GM12801 (cell line): ENCODE data around the gene CD2.

Experiments used
- TF ChIP-seq, protein P1 (sequence below): IDR thresholded peaks from one replicate; pipeline ENCODE4 v1.5.1; 2011; ENCODE audit warnings: control low read depth; ENCODE audit not compliant: insufficient read length; ENCODE audit errors: extremely low read depth

Gene CD2

DNA sequence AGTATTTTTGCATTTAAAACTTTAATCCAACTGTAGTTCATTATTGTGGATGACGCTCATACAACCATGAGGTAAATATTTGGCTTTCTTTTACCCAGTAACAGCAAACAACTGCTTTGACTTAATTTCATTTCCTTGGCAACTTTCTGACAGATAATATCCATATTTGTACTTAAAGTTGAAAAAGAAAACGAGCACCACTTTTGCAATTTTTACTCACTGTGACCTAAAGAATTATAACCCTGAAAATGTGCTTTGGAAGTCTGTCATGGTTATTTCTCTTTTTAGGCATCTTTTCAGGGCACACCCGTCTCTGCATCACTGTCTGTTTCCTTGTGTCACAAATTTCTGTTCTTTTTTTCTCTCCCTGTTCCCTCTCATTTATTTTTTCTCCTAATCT is 918 bp upstream of the CD2 start:
- TF ChIP-seq, protein P1, sequence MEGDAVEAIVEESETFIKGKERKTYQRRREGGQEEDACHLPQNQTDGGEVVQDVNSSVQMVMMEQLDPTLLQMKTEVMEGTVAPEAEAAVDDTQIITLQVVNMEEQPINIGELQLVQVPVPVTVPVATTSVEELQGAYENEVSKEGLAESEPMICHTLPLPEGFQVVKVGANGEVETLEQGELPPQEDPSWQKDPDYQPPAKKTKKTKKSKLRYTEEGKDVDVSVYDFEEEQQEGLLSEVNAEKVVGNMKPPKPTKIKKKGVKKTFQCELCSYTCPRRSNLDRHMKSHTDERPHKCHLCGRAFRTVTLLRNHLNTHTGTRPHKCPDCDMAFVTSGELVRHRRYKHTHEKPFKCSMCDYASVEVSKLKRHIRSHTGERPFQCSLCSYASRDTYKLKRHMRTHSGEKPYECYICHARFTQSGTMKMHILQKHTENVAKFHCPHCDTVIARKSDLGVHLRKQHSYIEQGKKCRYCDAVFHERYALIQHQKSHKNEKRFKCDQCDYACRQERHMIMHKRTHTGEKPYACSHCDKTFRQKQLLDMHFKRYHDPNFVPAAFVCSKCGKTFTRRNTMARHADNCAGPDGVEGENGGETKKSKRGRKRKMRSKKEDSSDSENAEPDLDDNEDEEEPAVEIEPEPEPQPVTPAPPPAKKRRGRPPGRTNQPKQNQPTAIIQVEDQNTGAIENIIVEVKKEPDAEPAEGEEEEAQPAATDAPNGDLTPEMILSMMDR, result no peak

DNA sequence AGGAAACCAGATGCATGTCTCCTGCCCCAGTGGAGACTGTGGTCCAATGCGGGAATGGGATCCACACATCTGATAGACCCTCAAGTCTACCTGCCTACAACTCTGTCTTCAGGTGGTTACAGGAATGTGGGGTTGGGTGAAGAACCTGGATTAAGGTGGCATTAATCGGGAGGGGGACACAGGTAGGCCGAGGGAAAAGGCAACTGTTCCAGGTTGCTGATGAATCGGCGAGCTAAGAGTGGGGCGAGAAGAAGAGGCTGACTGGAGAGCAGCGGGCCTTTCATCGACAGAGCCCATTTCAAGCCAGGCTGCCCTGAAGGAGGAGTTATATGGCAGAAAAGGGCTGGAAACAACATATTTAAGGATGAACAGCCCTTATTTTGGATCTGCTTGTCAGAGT is 836 bp downstream of the CD2 start:
- TF ChIP-seq, protein P1, result no peak

DNA sequence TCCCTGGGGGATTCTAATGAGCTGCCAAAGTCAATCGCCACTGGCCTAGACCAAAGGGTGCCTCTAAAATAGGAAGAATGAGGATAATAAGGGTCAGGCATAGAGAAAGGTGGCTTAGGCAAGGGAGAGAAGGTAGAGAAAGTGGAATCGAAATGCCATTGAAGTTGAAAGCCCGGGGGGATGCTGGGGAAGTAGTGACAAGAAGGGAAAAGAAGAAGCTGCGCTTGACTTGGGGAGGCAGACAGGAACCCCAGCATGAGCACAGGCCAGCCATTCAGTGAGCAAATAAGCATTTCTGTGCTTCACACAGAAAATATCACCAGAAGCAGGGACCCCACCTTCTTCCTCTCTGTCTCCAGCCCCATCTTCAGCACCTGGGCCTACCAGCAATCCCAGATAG is 1.5 kb downstream of the CD2 start:
- TF ChIP-seq, protein P1, result no peak

DNA sequence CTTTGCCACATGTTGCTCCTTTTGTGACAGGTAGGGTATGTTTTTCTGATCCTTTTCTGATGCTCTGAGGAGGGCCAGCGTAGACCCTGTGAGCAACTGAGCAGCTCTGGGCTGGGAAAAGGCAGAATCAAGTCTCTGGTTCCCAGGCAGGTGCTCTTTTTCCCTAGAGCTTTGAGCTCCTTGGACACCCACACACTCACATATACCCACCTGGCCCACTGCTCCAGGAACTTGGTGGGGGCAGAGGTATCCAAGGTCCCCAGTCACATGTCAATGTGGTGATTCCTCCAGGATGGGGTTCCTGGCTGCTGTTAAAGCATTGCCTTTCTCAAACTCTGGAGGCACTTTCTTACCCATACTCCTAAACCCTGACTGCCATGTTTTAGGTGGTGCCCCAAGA is 5.4 kb downstream of the CD2 start:
- TF ChIP-seq, protein P1, result no peak

DNA sequence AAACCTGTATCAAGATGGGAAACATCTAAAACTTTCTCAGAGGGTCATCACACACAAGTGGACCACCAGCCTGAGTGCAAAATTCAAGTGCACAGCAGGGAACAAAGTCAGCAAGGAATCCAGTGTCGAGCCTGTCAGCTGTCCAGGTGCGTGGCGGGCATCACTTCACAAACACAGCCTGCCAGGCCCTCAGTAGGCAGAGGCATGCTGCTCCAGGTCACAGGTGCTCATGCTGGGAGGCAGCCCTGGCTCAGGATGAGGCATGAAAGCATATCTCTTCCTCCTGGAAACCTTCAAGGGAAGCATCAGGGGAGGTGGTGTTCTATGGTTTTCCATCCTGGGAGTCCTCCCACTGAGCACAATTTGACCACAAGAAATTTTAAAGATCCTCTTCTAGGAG is 6.3 kb downstream of the CD2 start:
- TF ChIP-seq, protein P1, result no peak

DNA sequence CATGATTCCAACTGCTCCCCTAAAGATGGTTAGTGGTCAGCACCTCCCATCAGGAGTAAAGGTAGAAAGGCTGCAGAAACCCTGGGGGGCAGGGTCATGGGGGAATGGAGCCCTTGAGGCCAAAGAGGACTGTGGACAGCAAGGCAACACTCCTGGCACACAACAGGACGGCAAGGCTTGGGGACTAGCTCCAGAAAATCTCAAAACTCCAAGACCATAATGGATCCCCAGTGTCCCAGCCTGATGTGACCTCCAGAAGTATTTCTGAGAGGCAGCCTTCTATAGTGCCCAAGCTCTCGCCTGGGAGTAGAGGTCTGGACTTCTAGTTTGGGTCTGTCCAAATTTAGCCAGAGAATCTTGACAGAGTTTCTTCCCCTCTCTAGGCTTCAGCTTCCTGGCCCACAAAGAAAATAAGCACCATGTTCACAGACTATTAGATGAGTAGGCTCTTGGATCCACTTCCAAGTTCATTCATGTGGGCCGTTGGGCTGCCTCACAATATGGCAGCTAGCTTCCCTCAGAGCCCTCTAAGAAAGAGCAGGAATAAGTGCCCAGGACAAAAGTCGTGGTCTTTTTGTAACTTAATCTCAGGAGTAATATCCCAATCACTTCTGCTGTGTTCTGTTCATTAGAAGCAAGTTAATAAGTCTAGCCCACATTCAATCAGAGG is 6.9 kb downstream of the CD2 start:
- TF ChIP-seq, protein P1, result no peak

DNA sequence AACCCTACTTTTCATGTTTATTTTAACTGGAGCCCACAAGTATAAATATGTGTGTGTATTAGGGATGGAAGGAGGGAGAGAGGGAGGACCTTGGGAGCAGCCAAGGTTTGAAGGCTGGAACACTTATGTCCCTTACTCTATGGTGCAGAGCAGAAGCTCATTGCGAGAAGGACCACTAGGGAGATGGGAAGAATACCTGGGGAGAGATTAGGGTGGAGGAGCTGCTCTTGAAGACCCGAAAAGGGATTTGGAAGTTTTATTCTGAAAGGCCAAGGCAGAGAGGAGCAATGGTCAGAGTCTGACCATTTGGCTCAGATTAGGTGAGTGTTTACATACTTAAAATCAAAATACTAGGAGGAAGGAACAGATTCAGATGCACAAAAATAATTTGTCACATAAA is 8.1 kb downstream of the CD2 start:
- TF ChIP-seq, protein P1, result no peak
